OCI-LY1 (cell line): ENCODE measurements around the gene PLA2G12B.
"Not testable (repeated sequence)": the region's sequence is repeated elsewhere in the genome, so short reads cannot be mapped to it uniquely, and the experiment has no call there.

Experiments used
- H2AFZ ChIP-seq: fragments of 200-600 bp; sonication (generic), shearing (Covaris generic); 2 replicates; pipeline ENCODE4 v1.6.0; 2014; ENCODE audit warnings: antibody characterized with exemption, mild to moderate bottlenecking, low read length
- H3F3A ChIP-seq: fragments of 200-600 bp; sonication (generic), shearing (Covaris generic); 2 replicates; pipeline ENCODE4 v1.6.0; 2014; ENCODE audit warnings: mild to moderate bottlenecking, antibody characterized with exemption, low read length, moderate library complexity; ENCODE audit not compliant: insufficient read depth
- H3K27ac ChIP-seq: fragments of 200-600 bp; sonication (generic); 2 replicates; pipeline ENCODE4 v1.5.1; 2014; ENCODE audit warnings: low read length, mixed run types, mild to moderate bottlenecking, low read depth; ENCODE audit not compliant: poor library complexity, severe bottlenecking
- H3K27me3 ChIP-seq: fragments of 200-600 bp; sonication (generic); 2 replicates; pipeline ENCODE4 v1.6.0; 2014; ENCODE audit warnings: antibody characterized with exemption, mild to moderate bottlenecking, low read length, moderate library complexity; ENCODE audit not compliant: insufficient read depth
- H3K36me3 ChIP-seq: fragments of 200-600 bp; sonication (generic); 2 replicates; pipeline ENCODE4 v1.6.1; 2014; ENCODE audit warnings: mild to moderate bottlenecking, antibody characterized with exemption, low read length, moderate library complexity, mixed read lengths; ENCODE audit not compliant: insufficient read depth
- H3K4me1 ChIP-seq: fragments of 200-600 bp; sonication (generic); 2 replicates; pipeline ENCODE4 v1.5.1; 2014; ENCODE audit warnings: mild to moderate bottlenecking, low read length, moderate library complexity; ENCODE audit not compliant: insufficient read depth, severe bottlenecking
- H3K4me2 ChIP-seq: fragments of 200-600 bp; sonication (generic), shearing (Covaris generic); 2 replicates; pipeline ENCODE4 v1.6.1; 2014; ENCODE audit warnings: low read length
- H3K4me3 ChIP-seq: fragments of 200-600 bp; sonication (generic); 2 replicates; pipeline ENCODE4 v1.5.1; 2014; ENCODE audit warnings: low read length, low read depth, mild to moderate bottlenecking, mixed read lengths; ENCODE audit not compliant: poor library complexity, severe bottlenecking
- H3K79me2 ChIP-seq: fragments of 200-600 bp; shearing (Covaris generic); 2 replicates; pipeline ENCODE4 v1.6.1; 2016; ENCODE audit warnings: mixed run types, low read length, mixed read lengths; ENCODE audit not compliant: insufficient read depth
- H3K9ac ChIP-seq: fragments of 200-600 bp; sonication (generic), shearing (Covaris generic); 2 replicates; pipeline ENCODE4 v1.6.1; 2014; ENCODE audit warnings: mild to moderate bottlenecking, low read length, mixed read lengths
- H3K9me2 ChIP-seq: fragments of 200-600 bp; sonication (generic), shearing (Covaris generic); 2 replicates; pipeline ENCODE4 v1.6.1; 2014; ENCODE audit warnings: low read depth, mild to moderate bottlenecking, low read length, mixed read lengths
- H3K9me3 ChIP-seq: fragments of 200-600 bp; shearing (Covaris generic); 2 replicates; pipeline ENCODE4 v1.6.1; 2014; ENCODE audit warnings: low read length, mixed read lengths
- H4K20me1 ChIP-seq: fragments of 200-600 bp; sonication (generic), shearing (Covaris generic); 2 replicates; pipeline ENCODE4 v1.6.0; 2016; ENCODE audit warnings: mild to moderate bottlenecking, low read length; ENCODE audit not compliant: insufficient read depth
- EZH2 ChIP-seq: fragments of 200-600 bp; sonication (generic), shearing (Covaris generic); IDR thresholded peaks from 2 replicates; pipeline ENCODE4 v1.8.0; 2017; ENCODE audit warnings: borderline replicate concordance, mixed run types, mild to moderate bottlenecking, antibody characterized with exemption, low read length, moderate library complexity, mixed read lengths
- TF ChIP-seq, protein P1 (sequence below): fragments of 200-600 bp; sonication (generic), shearing (Covaris generic); IDR thresholded peaks from 2 replicates; pipeline ENCODE4 v1.5.1; 2017; ENCODE audit warnings: mild to moderate bottlenecking, antibody characterized with exemption, low read length, moderate library complexity, mixed read lengths

The PLA2G12B gene

DNA sequence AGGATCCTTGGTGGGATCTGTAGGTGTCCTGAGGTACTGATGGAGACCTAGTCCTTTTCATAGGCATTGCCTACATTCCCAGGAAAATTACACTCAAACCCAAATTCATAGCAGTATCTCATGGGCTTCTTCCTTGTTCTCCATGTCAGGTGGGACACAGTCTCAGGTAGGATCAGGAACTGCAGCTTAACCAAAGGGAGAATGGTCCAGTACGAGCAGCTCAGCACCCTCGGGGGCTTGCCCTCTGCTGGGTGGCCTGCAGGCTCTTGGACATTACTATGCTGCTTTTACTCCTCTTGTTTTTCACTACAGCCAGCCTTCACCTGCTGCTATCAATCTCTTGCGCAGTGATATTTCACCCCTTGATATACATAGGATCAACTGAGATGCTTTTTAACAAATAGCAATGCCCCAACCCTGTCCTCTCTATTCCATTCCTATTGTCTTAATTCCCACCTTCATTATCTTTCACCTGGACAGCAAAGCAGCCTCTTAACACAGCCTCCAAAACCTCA lies 28.6 kb downstream of the PLA2G12B start:
- Histone ChIP-seq H3K4me3 (no peak overlapping the region), H3K27me3 (peaks cover 4% of the 10 kb centered on the region; the same call in 1 of the 2 replicates), H4K20me1 (no peaks in the 10 kb centered on the region), H3K9me3 (no peaks in the 10 kb centered on the region), H3K9ac (no peak overlapping the region), H2AFZ (no peak overlapping the region), H3K4me2 (no peak overlapping the region), H3K79me2 (no peaks in the 10 kb centered on the region), H3F3A (no peaks in the 10 kb centered on the region), H3K27ac (no peak overlapping the region), H3K36me3 (no peaks in the 10 kb centered on the region; the same call in 1 of the 2 replicates), H3K9me2 (no peaks in the 10 kb centered on the region), H3K4me1 (no peaks in the 10 kb centered on the region)
- TF ChIP-seq, protein P1, sequence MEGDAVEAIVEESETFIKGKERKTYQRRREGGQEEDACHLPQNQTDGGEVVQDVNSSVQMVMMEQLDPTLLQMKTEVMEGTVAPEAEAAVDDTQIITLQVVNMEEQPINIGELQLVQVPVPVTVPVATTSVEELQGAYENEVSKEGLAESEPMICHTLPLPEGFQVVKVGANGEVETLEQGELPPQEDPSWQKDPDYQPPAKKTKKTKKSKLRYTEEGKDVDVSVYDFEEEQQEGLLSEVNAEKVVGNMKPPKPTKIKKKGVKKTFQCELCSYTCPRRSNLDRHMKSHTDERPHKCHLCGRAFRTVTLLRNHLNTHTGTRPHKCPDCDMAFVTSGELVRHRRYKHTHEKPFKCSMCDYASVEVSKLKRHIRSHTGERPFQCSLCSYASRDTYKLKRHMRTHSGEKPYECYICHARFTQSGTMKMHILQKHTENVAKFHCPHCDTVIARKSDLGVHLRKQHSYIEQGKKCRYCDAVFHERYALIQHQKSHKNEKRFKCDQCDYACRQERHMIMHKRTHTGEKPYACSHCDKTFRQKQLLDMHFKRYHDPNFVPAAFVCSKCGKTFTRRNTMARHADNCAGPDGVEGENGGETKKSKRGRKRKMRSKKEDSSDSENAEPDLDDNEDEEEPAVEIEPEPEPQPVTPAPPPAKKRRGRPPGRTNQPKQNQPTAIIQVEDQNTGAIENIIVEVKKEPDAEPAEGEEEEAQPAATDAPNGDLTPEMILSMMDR = no peak
- TF ChIP-seq EZH2 = no peak

- TF ChIP-seq EZH2 = no peak
- TF ChIP-seq, protein P1 = no peak
- 0 out of 2 replicates have a peak, but pooled peaks cover 4% of the 10 kb centered on the region for H3K27me3 ChIP-seq
- no peak overlapping the region for H3K9ac ChIP-seq
- no peaks in the 10 kb centered on the region; the same call in 1 of the 2 replicates for H3K36me3 ChIP-seq
- H3K27ac ChIP-seq = no peak overlapping the region
- no peaks in the 10 kb centered on the region for H3K9me2 ChIP-seq
- no peak overlapping the region for H3K4me3 ChIP-seq
- no peak overlapping the region for H3K4me2 ChIP-seq
- no peak overlapping the region for H2AFZ ChIP-seq
- H3F3A ChIP-seq = no peaks in the 10 kb centered on the region
- H3K4me1 ChIP-seq = no peaks in the 10 kb centered on the region
- H3K9me3 ChIP-seq = no peaks in the 10 kb centered on the region
- H4K20me1 ChIP-seq = no peaks in the 10 kb centered on the region
- H3K79me2 ChIP-seq = no peaks in the 10 kb centered on the region
Measured at GRCh38 chr10:72924351-72924750, 30.3 kb downstream of the PLA2G12B start.

DNA sequence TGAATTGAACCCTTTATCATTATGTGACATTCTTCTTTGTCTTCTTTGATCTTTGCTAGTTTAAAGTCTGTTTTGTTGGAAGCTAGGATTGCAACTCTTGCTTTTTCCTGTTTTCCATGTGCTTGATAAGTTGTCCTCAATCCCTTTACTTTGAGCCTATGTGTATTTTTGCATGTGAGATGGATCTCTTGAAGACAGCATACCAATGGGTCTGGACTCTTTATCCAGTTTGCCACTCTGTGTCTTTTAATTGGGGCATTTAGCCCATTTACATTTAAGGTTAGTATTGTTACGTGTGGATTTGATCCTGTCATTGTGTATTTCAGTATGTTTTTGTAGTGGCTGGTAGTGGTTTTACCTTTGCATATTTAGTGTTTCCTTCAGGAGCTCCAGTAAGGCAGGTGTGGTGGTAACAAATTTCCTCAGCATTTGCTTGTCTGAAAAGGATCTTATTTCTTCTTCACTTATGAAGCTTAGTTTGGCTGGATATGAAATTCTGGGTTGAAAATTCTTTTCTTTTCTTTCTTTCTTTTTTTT lies 33.4 kb downstream of the PLA2G12B start:
- not testable (repeated sequence) for H3K9me2 ChIP-seq, H3F3A ChIP-seq, H3K9me3 ChIP-seq, H3K27ac ChIP-seq, H3K4me1 ChIP-seq, H3K4me3 ChIP-seq, H3K9ac ChIP-seq, H3K4me2 ChIP-seq, H2AFZ ChIP-seq, H3K36me3 ChIP-seq, H4K20me1 ChIP-seq, H3K27me3 ChIP-seq, H3K79me2 ChIP-seq

- H3K4me2 ChIP-seq = no peak overlapping the region
- no peaks in the 10 kb centered on the region for H3K9me2 ChIP-seq
- H3K36me3 ChIP-seq = no peaks in the 10 kb centered on the region; the same call in 1 of the 2 replicates
- H2AFZ ChIP-seq = no peak overlapping the region
- H4K20me1 ChIP-seq = no peaks in the 10 kb centered on the region
- H3K9ac ChIP-seq = no peak overlapping the region
- TF ChIP-seq EZH2 = no peak
- TF ChIP-seq, protein P1 = no peak
- H3K27me3 ChIP-seq = 0 out of 2 replicates have a peak, but pooled peaks cover 4% of the 10 kb centered on the region
- no peak overlapping the region for H3K27ac ChIP-seq
- H3K79me2 ChIP-seq = no peaks in the 10 kb centered on the region
- no peak overlapping the region for H3K4me3 ChIP-seq
- no peaks in the 10 kb centered on the region for H3F3A ChIP-seq
- no peaks in the 10 kb centered on the region for H3K9me3 ChIP-seq
- H3K4me1 ChIP-seq = no peaks in the 10 kb centered on the region
Measured at GRCh38 chr10:72918352-72918751, 36.3 kb downstream of the PLA2G12B start.

GRCh38 chr10:72917803-72918332 lies 36.7 kb downstream of the PLA2G12B start:
- not testable (repeated sequence) for H2AFZ ChIP-seq, H3K9me3 ChIP-seq, H4K20me1 ChIP-seq, H3K27me3 ChIP-seq, H3K36me3 ChIP-seq, H3K9me2 ChIP-seq, H3K4me1 ChIP-seq, H3F3A ChIP-seq, H3K4me3 ChIP-seq, H3K4me2 ChIP-seq, H3K9ac ChIP-seq, H3K79me2 ChIP-seq, H3K27ac ChIP-seq
